ENCODE measurements around the gene RAB3B.
"Not testable (repeated sequence)": the region's sequence is repeated elsewhere in the genome, so short reads cannot be mapped to it uniquely, and the experiment has no call there.

RAB3B gene, protein sequence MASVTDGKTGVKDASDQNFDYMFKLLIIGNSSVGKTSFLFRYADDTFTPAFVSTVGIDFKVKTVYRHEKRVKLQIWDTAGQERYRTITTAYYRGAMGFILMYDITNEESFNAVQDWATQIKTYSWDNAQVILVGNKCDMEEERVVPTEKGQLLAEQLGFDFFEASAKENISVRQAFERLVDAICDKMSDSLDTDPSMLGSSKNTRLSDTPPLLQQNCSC

DNA sequence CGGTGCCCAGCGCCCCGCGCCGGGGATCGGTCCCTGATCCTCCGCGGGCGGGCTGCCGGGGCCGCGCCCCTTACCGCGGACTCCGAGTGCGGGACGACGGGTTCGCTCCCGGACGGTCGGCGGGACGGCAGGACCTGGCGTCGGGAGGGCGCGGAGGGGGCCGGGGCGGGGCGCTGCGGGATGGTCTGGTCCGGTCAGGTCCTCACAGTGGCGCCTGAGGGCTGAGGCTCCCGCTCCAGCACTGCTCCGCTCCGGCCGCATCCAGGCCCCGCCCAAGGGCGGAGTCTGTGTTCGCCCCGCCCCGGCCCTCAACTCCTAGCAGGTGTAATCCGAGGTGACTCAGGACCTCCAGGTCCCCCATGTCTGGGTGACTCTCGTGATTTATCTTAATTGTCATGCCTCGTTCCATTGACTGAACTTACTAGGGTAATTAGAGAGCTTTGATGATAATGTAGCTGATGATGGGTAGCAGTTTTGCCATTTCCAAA, at the start of gene RAB3B:
Gene RAB3B, minus strand, starts transcription at position 223 of the 488 bp plus-strand sequence. CDS start 13,583 bp downstream, outside the sequence.
- peak; percentile 65 to 81 (median 71) for DNase-seq (ENCODE audit: low read depth in 2 of 3, low spot score in 1 of 3)

DNA sequence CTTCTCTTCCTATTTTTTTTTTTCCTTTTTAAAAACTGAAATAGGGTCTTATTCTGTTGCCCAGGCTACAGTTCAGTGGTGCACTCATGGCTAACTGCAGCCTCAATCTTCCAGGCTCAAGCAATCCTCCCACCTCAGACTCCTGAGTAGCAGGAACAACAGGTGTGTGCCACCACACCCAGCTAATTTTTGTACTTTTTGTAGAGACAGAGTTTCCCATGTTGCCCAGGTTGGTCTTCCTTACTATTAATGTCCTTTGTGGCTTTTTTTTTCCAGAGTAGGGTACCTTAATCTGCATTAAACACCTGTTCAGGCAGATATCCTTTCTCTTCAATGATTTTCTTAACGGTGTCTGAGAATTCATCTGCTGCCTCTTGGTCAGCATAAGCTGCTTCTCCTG, 47.4 kb upstream of the RAB3B start:
- no peak for DNase-seq (ENCODE audit: low read depth in 2 of 3, low spot score in 1 of 3)

DNA sequence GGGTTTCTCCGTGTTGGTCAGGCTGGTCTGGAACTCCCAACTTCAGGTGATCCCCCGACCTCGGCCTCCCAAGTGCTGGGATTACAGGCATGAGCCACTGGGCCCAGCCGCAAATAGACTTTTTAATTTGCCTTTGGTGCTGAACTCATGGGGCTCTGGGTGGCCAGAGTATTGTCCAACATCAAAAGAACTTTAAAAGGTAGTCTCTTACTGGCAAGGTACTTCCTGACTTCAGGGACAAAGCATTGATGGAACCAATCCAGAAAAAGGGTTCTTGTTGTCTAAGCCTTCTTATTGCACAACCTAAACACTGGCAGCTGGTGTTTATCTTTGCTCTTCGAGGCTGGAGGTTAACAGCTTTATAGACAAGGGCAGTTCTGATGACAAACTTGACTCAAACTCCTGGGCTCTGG, 46.9 kb upstream of the RAB3B start:
- no peak for DNase-seq (ENCODE audit: low read depth in 2 of 3, low spot score in 1 of 3)

DNA sequence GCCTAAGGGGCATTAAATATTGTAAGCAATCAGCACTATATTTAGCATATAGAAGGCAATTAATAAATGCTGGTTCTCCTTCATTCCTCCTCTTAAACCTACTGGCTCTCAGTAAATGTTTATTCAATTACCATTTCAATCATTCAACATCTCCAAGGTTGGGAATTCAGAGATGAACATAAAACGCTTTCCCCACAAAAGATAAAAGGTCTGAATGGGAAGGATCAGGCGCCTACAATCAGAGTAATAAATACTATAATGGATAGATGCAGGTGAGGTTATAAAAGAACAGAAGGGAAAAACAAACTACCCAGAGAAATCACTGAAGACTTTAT, 43.5 kb upstream of the RAB3B start:
- no peak for DNase-seq (ENCODE audit: low read depth in 2 of 3, low spot score in 1 of 3)

DNA sequence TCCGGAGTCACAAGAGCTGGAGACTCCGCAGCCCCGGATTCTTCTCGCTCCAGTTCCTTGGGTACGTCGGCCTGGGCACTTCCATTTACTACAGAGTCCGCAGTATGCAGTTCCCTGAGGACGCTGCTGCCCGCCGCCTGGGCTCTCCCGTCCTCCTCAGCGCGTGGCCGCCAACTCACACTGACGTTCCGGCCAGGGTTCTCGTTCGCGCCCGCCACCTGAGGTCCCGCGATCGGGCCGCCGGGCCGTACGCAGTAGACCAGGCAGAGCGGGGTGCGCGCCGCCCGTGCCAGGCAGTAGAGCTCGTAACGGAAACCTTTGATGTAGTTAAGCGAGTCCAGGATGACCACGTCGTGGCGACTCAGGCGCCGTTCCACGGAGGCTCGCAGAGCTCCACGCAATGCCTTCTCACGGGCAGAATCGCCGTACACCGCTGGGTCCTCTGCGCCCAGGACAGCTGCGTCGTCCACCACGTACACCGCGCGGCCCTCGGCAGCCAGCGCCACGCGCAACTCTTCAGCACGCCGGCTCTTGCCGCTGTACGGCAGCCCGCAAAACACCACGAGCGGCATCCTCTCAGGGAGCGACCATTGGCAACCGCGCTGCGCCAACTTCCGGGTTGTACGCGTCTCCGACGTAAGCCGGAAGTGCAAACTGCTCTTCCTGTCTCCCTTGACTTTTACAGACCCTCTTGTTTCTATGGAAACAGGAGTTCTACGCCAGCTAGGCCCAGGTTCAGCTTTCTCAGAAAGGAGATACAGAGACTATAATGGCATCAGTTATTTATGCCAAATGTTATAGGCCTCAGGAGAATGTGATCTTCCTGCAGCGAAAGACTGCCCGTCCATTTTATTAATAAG, 42.9 kb upstream of the RAB3B start, which contains the start of gene KTI12:
Gene KTI12, minus strand, starts transcription at position 621 of the 860 bp plus-strand sequence. Its CDS starts 49 bp downstream, at position 572.
- DNase-seq (ENCODE audit: low read depth in 2 of 3, low spot score in 1 of 3): peak; percentile 65 to 81 (median 75)

DNA sequence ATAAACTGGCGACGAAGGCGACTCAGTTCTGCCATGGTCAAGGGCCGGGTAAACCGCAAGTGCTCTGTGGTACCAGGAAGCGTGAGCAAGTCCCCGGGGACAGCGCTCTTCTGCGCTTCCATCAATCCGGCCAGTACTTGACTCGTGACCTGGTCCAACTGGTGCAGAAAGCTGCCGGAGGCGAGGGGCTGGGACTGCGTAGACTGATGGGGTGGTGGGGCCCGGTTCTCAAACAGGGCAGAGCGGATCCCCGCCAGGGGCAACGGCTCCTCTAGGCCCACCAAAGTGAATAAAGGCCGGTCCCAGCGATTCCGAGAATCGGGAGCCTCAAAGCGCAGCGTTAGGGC, 42.3 kb upstream of the RAB3B start:
- DNase-seq (ENCODE audit: low read depth in 2 of 3, low spot score in 1 of 3): no peak

DNA sequence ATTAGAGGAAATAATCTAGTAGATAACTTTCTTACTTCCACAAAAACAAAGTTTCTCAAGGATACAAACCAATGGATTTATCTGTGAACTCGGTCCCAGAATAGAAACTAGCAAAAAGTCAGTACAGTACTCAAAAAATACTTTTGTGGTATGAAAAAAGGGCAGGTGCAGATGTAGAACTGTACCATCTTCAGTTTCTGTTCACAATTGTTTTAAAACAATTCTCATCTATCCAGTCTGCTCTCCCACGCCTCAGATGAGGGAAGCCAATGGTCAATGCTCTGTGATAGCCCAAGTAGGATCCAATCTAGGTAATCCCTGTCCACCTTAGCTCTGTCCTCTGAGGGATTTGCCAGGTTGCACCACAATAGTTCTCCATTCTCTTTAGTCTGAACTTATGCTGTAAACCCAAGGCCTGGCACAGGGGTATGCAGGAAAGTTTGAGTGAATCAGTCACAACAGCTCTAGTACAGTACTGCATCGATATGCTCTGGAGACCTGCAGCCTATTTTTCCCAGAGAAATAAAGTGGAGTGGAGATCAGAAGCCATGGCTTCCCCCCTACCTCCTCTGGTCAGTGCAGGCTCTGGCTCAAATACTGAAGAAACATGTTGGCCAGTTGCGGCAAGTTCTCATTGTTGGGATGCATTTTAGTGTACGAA, 41.8 kb upstream of the RAB3B start:
- no peak for DNase-seq (ENCODE audit: low read depth in 2 of 3, low spot score in 1 of 3)

DNA sequence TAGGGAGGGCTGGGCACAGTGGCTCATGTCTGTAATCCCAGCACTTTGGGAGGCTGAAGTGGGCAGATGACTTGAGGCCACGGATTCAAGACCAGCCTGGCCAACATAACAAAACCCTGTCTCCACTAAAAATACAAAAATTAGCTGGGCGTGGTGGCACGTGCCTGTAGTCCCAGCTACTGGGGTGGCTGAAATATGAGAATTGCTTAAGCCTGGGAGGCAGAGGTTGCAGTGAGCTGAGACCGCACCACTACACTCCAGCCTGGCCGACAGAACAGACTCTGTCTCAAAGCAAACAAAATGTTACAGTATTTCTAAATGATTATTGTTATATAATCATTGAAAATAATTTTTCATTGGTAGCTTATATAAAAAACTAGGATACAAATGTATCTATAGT, 38.3 kb upstream of the RAB3B start:
- not testable (repeated sequence) for DNase-seq (ENCODE audit: low read depth in 2 of 3, low spot score in 1 of 3)

DNA sequence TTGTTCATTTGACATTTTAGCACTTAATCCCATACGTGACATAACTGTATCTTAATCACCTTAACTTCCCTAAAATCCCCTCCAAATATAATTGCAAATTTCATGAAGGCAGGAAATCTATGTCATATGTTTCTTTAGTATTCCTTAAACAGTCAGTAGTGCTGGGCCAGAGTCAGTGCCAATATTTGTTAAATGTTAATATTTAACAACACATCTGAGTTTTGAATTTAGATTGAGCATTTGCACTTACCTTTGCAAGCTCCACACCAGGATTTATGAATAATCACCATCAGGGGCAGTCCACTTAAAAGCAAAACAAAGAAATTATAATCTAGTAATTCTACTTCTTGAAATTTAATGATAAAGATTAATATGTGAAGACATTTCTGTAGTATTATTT, 37.8 kb upstream of the RAB3B start:
- DNase-seq (ENCODE audit: low read depth in 2 of 3, low spot score in 1 of 3): no peak

DNA sequence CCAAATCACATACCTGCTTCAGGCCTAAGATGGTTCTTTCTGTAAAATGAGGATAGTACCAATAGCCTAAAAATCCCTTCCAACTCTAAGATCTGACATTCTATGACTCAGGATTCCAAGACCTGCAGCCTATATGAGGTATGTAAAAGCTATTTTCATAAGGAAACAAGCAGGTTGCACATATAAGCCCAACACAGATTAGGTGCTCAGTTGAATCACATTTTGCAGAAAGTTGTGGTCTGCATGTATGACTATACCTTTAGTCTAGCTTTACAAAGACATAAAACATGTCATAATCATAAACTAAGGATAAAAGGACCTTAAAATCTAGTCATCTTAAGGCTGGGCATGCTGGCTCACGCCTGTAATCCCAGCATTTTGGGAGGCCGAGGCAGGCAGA, 35.8 kb upstream of the RAB3B start:
- no peak for DNase-seq (ENCODE audit: low read depth in 2 of 3, low spot score in 1 of 3)

DNA sequence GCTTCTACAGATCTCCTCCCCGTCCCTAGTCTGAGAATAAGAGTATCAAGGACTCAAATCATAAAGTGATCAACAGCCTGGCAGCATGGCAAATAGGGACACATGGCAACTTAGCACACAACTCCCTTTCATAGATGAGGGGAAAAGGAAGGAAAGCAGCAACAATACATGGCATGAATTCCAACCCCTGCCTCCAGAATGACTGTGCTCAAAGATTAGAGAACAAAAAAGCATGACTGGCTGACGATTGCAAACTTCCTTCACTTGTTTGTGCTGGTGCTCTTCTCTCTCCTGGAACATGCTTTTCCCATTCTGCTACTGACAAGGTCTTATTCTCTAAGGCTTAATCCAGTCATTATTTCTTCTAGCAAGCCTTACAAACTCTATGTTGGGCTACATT, 31.6 kb upstream of the RAB3B start:
- DNase-seq (ENCODE audit: low read depth in 2 of 3, low spot score in 1 of 3): no peak

DNA sequence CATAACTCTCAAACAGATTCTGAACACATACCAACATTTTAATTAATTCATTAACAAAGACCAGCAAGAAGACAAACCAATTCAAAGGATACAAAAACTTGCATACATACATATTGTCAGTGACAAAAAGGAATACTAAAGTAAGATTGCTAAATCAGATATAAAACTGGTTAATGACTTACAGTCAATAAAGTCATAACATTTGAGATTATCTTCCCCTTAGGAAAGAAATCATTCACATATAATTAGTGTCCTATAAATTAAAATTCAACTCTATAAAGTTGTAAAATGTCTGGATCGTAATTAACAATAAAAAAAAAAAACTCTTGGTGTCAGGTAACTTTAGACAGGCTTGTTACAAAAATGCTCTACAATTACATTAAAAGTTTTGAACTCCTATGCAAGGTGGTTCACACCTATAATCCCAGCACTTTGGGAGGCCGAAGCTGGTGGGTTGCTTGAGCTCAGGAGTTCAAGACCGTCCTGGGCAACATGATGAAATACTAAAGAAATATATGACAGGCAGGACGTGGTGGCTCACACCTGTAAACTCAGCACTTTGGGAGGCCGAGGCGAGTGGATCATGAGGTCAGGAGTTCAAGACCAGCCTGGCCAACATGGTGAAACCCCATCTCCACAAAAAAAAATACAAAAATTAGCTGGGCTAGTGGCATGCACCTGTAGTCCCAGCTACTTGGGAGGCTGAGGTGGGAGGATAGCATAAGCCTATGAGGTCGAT, 17.7 kb upstream of the RAB3B start:
- DNase-seq (ENCODE audit: low read depth in 2 of 3, low spot score in 1 of 3): no peak

DNA sequence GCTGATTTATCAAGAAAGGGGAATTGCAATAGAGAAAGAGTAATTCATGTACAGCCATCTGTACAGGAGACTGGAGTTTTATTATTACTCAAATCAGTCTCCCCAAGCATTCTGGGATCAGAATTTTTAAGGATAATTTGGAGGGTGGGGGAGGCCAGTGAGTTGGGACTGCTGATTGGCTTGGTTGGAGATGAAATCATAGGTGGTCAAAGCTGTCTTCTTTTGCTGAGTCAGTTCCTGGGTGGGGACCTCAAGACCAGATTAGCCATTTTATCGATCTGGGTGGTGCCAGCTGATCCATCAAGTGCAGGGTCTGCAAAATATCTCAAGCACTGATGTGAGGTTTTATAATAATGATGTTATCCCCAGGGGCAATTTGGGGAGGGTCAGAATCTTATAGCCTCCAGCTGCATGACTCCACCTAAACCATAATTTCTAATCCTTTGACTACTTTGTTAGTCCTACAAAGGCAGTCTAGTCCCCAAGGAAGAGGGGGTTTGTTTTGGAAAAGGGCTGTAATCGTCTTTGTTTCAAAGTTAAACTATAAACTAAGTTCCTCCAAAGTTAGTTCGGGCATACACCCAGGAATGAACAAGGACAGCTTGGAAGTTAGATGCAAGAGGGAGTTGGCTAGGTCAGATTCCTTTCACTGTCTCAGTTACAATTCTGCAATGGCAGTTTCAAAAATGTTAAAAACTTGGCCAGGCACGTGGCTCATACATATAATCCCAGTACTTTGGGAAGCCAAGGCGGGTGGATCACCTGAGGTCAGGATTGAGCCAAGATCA, 16.9 kb upstream of the RAB3B start:
- no peak for DNase-seq (ENCODE audit: low read depth in 2 of 3, low spot score in 1 of 3)

DNA sequence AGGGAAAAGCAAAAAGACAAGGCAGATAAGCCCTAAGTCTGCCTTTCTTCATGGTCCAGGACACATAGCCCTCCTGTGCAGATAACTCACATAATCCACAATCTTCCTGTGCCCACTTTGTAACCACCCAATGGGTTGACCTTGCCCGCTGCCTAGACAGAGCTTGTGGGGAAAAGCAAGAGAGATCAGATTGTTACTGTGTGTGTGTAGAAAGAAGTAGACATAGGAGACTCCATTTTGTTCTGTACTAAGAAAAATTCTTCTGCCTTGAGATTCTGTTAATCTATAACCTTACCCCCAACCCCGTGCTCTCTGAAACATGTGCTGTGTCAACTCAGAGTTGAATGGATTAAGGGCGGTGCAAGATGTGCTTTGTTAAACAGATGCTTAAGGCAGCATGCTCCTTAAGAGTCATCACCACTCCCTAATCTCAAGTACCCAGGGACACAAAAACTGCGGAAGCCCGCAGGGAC, 15.6 kb upstream of the RAB3B start:
- DNase-seq (ENCODE audit: low read depth in 2 of 3, low spot score in 1 of 3): not testable (repeated sequence)

DNA sequence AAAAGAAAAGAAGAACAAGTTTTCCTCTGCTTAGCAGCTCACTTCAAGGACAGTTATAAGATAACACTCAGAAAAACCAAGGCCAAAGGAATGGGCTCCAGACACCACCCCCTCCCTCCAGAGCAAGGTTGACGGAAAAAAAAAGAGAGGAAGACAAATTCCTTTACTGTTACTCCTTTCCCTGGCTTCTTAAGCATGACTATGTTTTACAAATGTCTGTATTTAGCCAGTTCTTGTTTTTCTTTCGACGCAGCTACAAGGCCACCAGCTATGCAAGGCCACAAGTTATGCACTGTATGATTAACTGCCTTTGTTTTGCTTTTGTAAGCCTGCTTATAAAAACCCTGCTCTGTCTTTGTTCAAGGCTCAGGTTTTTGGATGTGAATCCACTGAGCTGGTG, 15.0 kb upstream of the RAB3B start:
- DNase-seq (ENCODE audit: low read depth in 2 of 3, low spot score in 1 of 3): not testable (repeated sequence)

DNA sequence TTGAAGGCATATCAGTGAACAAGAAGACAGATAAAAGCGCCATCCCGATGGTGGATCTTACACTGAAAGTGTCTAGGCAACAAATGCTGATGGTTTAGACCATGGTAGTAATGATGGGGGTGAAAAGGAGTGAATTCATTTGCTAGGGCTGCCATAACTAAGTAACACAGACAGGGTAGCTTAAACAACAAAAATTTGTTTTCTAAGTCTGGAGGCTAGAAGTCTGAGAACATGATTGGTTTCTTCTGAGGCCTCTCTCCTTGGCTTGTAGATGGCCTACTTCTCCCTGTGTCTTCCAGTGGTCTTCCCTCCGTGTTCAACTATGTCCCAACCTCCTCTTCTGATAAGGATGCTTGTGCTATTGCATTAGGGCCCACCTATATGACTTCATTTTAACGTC, 13.4 kb upstream of the RAB3B start:
- DNase-seq (ENCODE audit: low read depth in 2 of 3, low spot score in 1 of 3): no peak

DNA sequence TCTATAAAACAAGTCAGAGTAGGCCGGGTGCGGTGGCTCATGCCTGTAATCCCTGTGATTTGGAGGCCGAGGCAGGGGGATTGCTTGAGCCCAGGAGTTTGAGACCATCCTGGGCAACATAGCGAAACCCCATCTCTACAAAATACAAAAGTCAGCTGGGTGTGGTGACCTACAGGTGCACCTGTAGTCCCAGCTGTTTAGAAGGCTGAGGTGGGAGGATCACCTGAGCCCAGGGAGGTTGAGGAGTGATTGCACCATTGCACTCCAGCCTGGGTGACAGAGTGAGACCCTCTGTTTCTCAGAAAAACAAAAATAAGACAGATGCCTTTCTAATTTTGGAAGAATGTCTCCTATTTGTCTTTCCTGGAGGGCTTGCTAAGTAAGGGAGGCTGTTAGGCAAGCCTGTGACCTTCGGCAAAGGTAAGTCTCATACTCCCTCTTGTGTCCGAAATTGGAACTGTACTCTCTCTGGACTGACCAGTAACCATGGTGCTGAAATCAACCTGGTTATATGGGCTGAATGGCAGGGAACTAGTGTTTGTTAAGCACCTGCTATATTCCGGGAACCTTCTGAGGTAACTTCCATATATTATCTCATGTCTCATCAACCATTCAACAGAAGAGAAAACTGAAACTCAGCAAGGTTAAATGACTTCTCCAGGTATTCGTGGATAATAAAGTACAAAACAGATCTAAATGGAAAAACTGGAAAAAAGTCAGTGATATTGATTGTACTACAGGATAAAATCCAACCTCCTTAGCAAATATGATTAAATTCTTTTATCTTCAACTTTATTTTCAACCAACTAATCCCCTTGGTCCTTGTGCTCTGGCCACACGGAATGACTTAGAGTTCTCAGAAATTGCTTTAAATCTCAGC, 11.8 kb upstream of the RAB3B start:
- DNase-seq (ENCODE audit: low read depth in 2 of 3, low spot score in 1 of 3): peak; percentile 3 to 94 (median 3)

DNA sequence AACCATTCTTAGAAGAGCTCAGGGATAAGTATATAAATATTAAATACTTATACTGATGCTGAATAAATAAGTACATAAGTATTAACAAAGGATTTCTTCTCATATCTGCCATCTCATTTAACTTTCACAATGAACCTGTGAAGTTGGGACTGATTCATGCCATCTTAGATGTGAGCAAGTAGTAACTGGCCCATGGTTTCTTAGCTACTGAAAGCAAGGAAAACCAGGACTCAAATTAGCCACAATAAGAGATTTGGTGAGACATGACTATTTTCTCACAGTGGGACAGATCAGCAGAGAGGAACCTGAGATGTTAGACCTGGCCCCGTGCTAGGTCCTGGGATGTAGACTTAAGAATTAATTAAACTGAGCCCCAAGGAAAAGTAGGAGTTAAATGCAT, 8.2 kb upstream of the RAB3B start:
- no peak for DNase-seq (ENCODE audit: low read depth in 2 of 3, low spot score in 1 of 3)

DNA sequence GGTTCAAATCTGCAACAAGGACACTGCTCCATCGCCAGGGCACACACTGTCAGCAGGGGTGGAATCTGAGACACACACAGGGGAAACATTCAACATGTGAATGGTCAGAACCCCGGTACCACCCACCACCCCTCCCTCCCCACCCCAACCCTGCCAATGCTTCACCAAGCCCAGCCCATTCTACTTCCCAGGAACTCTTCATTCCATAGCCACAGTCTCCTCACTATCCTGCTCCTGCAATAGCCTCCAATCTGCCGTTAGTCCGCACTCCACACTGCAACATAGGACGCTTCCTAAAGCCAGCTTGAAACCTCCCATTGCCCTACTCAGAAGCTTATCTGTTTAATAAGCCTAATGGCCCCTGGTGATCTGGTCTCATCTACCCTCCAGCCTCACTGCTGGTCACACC, 7.5 kb upstream of the RAB3B start:
- DNase-seq (ENCODE audit: low read depth in 2 of 3, low spot score in 1 of 3): no peak

Measured in stimulated activated CD4-positive, alpha-beta T cell treated with anti-CD3 and anti-CD28 coated beads, Interleukin-12 subunit alpha, Interleukin-12 subunit beta, amount 100 ng/mL, for 48 hours (primary cell).